ENCODE results near the gene PROKR1.
"Not testable (repeated sequence)": the region's sequence is repeated elsewhere in the genome, so short reads cannot be mapped to it uniquely, and the experiment has no call there.

The PROKR1 gene

DNA sequence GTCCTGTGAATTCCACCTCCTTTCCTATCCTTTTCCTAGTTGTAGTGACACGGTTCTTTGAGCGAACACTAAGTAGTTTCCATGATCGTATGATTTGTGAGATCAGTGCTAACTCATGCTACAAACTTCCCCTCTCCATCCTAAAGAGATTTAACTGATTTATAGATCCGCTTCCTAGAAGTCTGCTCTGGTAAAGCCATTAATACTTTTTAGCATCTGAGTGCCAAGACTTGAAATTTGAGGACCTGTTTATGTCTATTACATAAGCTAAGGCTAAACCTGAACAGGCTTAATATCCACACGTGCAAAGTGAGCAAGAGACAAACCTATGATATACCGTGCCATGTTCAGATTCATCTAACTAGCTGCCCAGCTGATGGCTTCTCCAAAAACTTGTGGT, 14.9 kb downstream of the PROKR1 start:
- no peak for DNase-seq (ENCODE audit: low spot score)

DNA sequence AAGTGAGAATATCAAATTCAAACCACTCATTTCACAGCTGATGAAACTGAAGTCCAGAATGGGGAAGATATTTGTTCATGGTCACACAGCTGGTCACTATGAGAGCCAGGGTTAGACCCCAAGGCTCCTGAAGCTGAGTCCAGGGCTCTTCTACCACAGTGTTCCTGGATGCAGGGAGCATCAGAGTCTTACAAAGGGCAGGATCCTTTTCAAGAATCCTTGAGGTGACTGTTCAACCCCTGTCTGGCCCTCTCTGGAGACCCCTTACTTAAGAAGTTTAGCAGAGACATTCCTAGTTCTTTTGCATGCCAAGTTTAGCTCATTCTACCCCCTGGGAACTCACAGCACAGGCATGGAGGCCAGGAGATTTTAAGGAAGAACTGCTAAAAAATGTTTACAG, 15.7 kb downstream of the PROKR1 start:
- no peak for DNase-seq (ENCODE audit: low spot score)

DNA sequence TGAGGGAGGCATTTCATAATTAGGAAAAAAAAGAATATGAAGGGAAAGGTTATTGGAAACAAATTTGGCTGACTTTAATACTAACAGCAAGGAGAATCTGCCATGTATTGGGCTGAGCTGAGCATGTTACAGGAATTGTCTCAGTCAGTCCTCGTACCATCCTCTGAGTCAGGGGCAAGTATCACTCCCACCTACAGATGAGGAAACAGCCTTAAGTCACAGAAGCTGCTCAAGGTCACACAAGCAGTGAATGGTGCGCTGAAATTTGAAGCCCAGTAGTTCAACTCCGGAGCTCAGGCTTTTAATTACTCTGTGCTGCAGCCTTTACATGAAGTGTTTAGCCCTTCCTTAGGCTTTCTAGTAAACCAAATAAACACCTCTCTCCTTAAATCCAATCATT, 17.3 kb downstream of the PROKR1 start:
- no peak for DNase-seq (ENCODE audit: low spot score)

DNA sequence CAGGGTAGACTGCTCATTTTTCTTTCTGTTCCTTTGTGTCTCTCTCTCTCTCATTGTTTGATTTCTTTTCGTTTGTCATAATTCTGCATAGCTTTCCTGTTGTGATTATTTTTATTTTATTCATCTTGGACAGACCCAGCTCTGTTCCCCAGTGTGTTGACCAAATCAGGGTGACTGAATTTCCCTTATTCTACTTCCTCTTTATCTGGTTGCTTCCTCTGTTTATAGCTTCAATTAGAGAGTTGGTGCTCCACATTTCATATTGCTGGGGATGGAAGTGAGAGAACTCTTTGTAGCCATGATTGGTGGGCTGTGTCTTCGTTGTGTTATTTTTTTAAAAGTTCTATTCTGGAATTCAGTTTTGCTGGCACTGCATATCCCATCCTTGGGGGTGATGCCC, 19.1 kb downstream of the PROKR1 start:
- no peak for DNase-seq (ENCODE audit: low spot score)

DNA sequence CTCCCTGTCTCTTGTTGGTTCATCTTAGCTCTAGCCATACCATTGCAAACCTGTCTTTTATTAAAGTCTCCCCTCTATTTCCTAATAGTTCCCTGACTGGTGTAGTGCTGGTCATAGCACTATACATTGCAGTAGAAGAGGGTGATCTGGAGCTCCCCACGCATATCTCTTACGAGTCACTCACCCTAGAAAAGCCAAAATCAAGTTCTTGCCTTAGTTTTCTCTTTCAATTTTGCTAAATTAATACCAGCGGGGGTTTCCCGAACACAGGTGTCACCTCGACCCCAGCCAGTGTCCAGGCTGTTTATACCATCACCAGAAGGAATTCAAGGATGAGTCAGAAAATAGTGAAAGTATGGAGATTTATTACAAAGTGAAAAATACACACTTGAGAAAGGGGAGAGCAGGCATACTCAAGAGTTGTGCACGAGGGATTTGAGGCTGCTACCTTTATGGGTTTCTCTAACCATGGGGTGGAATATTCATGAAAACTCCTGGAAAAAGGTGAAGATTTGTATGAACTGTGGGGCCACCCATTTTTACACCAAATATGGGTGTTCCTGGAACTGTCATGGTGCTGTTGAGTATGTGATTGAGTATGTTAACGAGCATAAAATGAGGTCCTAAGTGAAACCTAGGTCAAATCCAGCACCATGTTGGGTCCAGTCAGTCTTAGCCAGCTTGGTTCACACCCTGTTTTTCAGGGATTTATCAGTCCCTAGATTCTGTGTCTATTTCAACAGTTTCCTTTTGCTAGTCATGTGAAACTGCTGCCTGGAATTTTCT, 20.2 kb downstream of the PROKR1 start:
- DNase-seq (ENCODE audit: low spot score): no peak

DNA sequence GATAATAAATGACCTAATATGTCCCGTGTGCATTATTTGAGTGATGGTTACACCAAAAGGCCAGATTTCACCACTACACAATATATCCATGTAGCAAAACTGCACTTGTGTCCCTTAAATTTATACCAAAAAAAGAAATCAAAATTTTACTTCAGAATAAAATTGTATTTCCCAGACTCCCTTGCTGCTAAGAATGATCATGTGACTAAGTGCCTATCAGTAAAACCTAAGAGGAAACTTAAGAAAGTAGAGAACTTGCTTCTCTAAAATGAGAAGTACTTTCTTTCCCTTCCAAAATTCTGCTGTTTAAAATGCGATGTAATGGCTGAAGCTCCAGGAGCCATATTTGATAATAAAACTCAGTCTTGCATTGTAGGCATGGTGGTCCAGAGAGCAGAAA, 24.0 kb downstream of the PROKR1 start:
- DNase-seq (ENCODE audit: low spot score): no peak

DNA sequence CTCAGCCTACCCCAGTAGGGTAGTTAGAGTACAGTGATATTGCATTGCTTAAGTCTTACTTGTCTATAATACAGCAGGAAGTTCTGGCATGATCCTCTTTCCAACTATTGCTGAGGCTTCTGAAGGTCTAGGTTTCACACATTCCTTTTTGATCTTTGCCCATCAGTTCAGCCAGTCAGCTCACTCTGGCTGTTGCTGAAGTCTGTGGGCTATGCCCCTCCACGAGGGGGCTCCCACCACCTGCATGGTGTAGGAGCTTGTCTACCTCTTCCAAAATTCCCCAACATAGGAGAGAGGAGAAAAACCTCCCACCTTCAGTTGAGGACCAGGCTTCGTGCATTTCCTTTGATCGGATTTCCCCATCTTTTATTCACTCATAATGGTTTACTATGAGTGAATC, 26.3 kb downstream of the PROKR1 start:
- DNase-seq (ENCODE audit: low spot score): no peak

DNA sequence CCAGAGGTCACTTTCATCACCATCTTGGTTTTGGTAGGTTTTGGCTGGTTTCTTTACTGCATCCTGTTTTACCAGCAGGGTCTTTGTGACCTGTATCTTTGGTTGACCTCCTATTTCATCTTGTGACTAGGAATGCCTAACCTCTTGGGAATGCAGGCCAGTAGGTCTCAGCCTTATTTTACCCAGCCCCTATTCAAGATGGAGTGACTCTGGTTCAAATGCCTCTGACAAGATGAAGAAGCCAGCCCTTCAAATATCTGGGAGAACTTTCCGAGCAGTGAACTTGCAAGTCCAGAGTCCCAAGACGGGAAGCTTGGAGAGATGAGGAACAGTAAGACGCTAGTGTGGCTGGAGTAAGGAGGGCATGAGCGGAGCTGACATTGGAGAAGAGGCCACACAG, 28.6 kb downstream of the PROKR1 start:
- no peak for DNase-seq (ENCODE audit: low spot score)

DNA sequence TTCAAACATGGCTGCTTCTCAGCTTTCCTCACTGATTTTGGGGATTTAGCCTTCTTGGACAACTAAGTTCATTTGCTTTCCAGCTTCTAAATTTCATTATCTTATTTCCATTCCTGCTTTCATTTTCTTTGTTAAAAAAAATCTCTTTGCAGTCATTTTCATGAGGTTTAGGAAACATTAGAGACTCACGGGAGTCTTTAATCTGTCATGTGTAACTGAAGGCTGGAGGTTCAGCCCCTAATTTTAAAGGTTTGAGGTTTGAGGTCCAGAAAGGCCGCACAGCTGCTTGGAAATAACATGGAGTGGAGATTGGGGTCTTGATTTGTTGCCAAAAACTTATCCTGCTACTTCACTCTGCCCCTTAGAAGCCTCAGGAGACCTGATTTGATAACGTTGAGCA, 30.3 kb downstream of the PROKR1 start:
- DNase-seq (ENCODE audit: low spot score): no peak

DNA sequence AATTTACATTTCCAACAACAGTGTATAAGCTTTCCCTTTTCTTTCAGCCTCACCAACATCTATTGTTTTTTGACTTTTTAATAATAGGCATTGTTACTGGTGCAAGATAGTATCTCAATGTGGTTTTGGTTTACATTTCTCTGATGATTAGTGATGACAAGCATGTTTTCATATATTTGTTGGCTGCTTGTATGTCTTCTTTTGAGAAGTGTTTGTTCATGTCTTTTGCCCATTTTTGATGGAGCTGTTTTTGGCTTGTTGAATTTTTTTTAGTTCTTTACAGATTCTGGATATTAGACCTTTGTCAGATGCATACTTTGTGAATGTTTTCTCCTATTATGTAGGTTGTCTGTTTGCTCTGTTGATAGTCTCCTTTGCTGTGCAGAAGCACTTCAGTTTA, 32.1 kb downstream of the PROKR1 start:
- DNase-seq (ENCODE audit: low spot score): no peak

DNA sequence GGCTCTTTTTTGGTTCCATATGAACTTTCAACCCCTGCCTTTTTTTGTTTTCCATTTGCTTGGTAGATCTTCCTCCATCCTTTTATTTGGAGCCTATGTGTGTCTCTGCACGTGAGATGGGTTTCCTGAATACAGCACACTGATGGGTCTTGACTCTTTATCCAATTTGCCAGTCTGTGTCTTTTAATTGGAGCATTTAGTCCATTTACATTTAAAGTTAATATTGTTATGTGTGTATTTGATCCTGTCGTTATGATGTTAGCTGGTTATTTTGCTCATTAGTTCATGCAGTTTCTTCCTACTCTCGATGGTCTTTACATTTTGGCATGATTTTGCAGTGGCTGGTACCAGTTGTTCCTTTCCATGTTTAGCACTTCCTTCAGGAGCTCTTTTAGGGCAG, 34.5 kb downstream of the PROKR1 start:
- not testable (repeated sequence) for DNase-seq (ENCODE audit: low spot score)

DNA sequence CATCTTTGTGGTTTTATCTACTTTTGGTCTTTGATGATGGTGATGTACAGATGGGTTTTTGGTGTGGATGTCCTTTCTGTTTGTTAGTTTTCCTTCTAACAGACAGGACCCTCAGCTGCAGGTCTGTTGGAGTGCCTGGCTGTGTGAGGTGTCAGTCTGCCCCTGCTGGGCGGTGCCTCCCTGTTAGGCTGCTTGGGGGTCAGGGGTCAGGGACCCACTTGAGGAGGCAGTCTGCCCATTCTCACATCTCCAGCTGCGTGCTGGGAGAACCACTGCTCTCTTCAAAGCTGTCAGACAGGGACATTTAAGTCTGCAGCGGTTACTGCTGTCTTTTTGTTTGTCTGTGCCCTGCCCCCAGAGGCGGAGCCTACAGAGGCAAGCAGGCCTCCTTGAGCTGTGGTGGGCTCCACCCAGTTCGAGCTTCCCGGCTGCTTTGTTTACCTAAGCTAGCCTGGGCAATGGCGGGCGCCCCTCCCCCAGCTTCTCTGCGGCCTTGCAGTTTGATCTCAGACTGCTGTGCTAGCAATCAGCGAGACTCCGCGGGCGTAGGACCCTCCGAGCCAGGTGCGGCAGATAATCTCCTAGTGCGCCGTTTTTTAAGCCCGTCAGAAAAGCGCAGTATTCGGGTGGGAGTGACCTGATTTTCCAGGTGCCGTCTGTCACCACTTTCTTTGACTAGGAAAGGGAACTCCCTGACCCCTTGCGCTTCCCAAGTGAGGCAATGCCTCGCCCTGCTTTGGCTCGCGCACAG, 36.0 kb downstream of the PROKR1 start:
- DNase-seq (ENCODE audit: low spot score): not testable (repeated sequence)

DNA sequence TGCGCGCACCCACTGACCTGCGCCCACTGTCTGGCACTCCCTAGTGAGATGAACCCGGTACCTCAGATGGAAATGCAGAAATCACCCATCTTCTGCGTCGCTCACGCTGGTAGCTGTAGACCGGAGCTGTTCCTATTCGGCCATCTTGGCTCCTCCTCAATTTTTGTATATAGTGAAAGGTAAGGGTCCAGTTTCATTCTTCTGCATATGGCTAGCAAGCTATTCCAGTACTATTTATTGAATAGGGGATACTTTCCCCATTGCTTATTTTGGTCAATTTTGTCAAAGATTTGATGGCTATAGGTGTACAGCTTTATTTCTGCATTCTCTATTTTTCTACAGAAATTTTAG, 36.5 kb downstream of the PROKR1 start:
- not testable (repeated sequence) for DNase-seq (ENCODE audit: low spot score)

DNA sequence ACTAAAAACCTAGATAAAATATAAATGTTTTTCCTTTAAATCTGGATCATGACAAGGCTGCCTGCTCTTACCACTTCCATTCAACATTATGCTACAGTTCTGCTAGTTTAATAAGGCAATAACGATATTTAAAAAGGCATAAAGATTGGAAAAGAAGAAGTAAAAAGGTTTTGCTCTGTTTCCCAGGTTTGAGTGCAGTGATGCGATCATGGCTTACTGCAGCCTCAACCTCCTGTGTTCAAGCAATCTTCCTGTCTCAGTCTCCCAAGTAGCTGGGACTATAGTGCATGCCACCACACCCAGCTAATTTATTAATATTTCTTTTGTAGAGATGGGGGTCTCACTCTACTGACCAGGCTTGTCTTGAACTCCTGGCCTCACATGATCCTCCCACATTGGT, 40.8 kb downstream of the PROKR1 start:
- no peak for DNase-seq (ENCODE audit: low spot score)

DNA sequence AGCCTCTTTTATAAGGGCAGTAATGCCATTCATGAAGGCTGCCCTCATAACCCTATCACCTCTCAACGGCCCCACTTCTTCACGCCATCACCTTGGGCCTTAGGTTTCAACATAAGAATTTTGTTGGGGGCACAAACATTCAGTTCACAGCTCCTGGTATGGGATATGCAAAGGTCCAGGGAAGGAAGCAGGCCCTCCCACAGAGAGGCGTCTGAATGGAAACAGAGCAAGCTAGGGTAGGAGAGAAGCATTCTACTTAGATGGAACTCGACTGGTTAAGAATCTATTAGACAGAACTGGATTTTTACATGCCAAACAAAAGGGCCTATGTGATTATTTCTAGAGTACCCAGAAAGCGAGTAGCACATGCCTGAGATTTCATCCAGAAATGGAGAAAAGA, 42.8 kb downstream of the PROKR1 start:
- DNase-seq (ENCODE audit: low spot score): no peak

DNA sequence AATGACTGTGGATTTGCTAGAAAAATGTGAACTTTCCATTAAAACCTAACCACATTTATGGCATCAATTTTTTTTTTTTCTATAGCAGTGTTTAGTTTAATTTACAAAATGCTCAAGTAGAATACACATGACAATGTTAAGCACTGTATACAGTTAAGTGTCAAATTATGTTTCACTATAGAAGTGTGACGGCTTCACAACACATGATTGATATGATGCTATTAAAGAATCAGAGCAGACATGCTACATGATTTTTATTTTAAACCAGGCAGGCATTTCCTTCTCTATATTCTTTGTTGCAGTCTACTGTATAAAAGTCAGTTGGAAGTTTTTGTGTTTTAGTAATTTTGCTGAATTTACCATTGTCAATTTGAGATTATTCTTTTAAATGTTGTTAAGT, 43.6 kb downstream of the PROKR1 start:
- no peak for DNase-seq (ENCODE audit: low spot score)

DNA sequence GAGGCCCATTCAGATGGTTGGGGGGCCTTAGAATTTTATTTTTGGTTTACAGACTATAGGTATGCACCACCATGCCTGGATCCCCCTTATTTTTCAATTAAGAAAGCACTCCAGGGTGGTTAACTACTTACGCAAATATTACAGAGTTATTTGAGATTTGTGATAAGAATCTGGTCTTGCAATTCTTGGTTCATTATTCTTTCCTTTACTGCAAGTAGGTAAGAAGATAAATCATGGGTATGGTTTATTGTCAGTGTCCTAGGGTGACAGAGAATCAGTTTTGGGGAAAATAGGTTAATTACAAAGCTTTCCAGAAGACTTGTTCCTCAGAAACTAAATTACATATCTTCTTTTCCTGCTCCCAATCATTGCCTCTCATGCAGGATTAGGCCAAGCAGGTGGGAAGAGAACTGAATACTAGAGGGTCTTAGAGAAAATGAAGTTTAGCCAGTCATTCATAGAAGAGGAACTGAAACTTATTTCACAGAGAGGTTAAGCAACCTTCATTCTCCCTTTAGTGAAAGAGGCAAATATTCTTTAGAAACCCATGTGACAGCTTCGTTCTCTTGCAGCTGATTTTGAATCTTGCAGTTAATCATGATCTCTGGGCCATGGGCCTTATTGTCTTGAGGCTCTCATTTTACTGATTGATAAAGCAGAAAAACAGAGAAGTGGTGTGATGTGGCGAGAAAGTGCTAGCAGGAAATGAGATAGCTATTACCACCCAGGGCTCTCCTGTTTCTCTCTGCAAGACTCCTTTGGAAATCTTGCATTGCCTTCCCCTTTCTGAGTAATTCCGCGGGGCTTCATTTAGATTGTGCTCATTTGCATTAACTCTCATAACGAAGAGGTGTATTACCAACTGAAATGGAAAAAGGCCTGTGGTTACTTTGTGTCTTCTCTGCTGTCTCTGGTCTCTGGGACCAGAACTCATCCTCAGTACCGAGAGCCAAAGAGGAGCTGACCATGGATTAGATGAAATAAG, 46.5 kb downstream of the PROKR1 start:
- peak; percentile 65 for DNase-seq (ENCODE audit: low spot score)

DNA sequence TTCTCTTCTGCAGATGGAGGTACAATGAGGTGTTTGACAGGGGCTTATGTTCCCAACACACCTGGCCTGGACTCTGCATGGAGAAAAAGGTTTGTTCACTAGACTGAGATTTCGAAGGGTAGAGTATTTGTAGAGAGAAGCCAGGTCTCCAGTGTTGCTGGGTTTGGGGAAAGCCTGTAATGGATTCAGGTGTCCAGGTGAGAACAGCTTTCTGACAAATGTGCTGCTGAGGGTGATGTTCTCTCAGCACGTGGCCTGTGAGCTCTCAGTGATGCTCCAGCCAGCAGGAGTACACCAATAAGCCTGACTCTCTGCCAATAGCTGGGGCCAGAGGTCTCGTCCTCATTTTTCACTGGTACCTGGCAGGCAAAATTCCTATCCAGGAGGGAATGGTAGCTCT, 47.5 kb downstream of the PROKR1 start:
- DNase-seq (ENCODE audit: low spot score): no peak

DNA sequence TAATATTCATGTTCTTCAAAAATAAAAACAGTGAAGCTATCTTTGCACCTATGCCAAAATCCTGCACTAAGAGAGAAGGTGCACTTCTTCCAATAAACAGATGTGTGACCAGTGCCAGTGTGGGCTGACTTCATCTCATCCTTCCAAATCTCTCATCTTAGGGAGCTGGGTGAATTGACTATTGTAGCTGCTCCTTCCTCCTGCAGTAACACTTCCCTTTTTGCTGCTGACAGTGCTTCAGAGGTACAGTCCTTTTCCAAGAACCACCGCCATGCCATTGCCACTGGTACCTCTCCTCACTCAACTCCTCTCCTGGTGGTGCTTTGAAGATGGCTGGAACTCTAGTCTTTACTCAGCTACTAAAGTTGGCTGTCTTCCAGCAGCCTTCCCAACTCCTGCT, 49.1 kb downstream of the PROKR1 start:
- no peak for DNase-seq (ENCODE audit: low spot score)

DNA sequence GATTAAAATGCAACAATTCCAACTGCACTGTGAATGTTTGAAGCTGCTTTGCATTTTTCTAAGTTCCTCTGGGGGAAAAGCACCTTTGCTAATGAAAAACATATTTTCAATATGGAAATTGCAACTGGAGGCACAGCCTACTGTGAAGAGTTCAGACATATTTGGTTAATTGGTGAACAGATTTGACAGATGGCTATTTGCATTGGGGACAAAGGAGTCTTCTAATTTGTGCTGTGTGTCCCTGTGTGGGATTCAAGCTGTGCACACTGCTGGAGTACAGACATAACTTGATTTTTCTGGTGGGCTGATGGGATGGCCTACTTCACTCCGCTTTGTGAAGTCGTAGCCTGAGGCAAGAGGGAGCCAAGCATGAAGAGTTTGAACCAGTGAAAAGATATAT, 50.6 kb downstream of the PROKR1 start:
- DNase-seq (ENCODE audit: low spot score): no peak

DNA sequence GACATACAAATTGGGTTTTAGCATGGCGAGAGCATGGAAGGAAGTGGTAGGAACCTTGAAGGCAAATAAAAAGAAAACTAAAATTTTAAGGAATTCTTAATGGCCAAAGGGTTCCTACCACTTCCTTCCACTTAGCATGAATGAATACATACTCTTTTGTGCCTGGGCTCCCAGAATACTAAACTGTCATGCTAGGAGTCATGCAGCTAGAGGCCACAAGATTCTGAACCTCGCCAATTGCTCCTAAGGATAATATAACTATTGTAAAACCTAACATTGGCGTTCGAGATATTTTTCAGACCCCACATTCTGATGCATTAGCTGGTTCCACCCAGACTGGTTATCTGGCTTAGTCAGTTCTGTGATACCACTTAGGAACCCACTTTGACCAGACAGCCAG, 52.6 kb downstream of the PROKR1 start:
- DNase-seq (ENCODE audit: low spot score): no peak

DNA sequence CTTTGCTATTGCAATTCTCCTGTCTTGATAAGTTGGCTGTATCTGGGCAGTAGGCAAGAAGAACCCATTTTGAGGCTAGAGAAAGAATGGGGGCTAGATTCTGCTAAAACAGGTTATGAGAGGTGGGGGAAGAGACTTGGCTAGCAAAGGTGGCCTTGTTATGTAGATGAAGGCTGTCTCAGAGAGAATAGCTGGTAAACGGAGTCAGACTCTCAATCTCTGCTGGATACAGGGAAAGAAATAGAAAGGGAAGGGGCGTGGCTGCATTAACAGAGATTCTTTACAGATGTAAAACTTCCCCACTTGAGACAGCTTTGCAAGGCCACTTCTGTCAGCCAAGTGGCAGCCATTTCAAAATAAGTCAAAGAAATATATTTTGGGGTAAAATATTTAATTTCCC, 53.2 kb downstream of the PROKR1 start:
- no peak for DNase-seq (ENCODE audit: low spot score)

Data from activated CD4-positive, alpha-beta T cell treated with anti-CD3 and anti-CD28 coated beads, Interleukin-2, Interleukin-4, amounts not matched to agents 100 ng/mL and 50 ng/mL, durations not matched to agents 16 hours and 8 hours (primary cell).